ENCODE results near the gene PVRIG.
"Not testable (repeated sequence)": the region's sequence is repeated elsewhere in the genome, so short reads cannot be mapped to it uniquely, and the experiment has no call there.

DNA sequence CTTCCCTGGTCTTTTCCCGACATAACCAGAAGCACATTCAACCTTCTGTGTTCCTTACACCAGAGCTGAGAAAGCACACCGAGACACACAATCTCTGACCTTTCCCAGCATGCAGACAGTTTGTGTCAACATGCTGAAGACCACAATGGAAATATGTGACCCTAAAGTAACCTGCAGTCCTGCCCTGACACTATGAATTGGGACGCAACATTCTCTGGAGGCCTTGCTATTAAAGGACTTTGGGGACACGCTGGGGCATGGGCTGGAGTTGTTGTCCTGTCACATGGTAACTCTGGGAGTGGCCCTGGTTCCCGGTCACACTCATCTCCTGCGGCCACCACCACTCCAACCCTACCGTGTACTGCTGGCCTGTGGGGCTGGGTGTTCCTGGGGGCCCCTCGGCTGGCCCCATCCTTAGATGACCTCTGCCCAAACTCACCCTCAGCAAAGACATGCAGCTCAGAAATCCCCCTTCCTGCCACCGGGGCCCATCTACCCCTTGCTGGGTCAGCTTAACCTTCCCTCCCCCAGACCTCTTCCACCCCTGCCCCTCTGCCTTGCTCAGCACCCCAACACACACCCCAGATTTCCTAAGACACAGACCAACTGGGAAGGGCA, 25.3 kb downstream of the PVRIG start:
- TF ChIP-seq CTCF (IDR thresholded peaks at IDR 0.05; ENCODE audit: low read depth, low read length); POLR2A (IDR thresholded peaks at IDR 0.05; ENCODE audit: extremely low read depth, insufficient read length); MYC (IDR thresholded peaks at IDR 0.05; ENCODE audit: low read depth, low read length): not testable (repeated sequence)
- TF ChIP-seq, protein P1, sequence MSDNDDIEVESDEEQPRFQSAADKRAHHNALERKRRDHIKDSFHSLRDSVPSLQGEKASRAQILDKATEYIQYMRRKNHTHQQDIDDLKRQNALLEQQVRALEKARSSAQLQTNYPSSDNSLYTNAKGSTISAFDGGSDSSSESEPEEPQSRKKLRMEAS (IDR thresholded peaks at IDR 0.05; ENCODE audit: low read depth, low read length), result not testable (repeated sequence)

All from NB4 (cell line).